DND-41 (cell line): ENCODE results near the gene DCAF11.
A peak's percentile ranks its signal among the peaks of the same experiment; 100 is the strongest.

ENCODE experiments used
- ATAC-seq: fragments of 200-7000 bp; cut with Tn5 transposase; 3 replicates; pipeline ENCODE4 v1.9.1; 2021; ENCODE audit warnings: low read depth; ENCODE audit not compliant: insufficient read depth
- DNase-seq: peaks from one replicate; pipeline ENCODE4 v3.0.0-alpha.2; 2020
- H2AFZ ChIP-seq: 2 replicates; pipeline ENCODE4 v1.6.0; 2012; ENCODE audit warnings: low read depth, low read length
- H3K27ac ChIP-seq: 2 replicates; pipeline ENCODE4 v1.5.1; 2012; ENCODE audit warnings: low read length, inconsistent platforms
- H3K27me3 ChIP-seq: fragments of 200-600 bp; sonication (generic); 2 replicates; pipeline ENCODE4 v1.6.0; 2012; ENCODE audit warnings: low read length, mild to moderate bottlenecking, inconsistent platforms; ENCODE audit not compliant: insufficient read depth, poor library complexity
- H3K36me3 ChIP-seq: 2 replicates; pipeline ENCODE4 v1.5.1; 2012; ENCODE audit warnings: low read length, inconsistent platforms; ENCODE audit not compliant: insufficient read depth
- H3K4me1 ChIP-seq: 2 replicates; pipeline ENCODE4 v1.5.1; 2012; ENCODE audit warnings: mild to moderate bottlenecking, low read length; ENCODE audit not compliant: insufficient read depth
- H3K4me2 ChIP-seq: 2 replicates; pipeline ENCODE4 v1.6.0; 2012; ENCODE audit warnings: mild to moderate bottlenecking, moderate library complexity, low read length, inconsistent platforms; ENCODE audit not compliant: insufficient read depth
- H3K4me3 ChIP-seq, 2 experiments: fragments of 200-600 bp in 1 of 2; shearing (Covaris generic) in 1 of 2; 2 replicates each; pipeline ENCODE4 v1.5.1; 2012 to 2016; ENCODE audit warnings: inconsistent platforms in 2 of 2, low read length in 2 of 2, mild to moderate bottlenecking in 2 of 2, low read depth in 1 of 2, moderate library complexity in 1 of 2
- H3K79me2 ChIP-seq: 2 replicates; pipeline ENCODE4 v1.6.0; 2012; ENCODE audit warnings: low read length, inconsistent platforms; ENCODE audit not compliant: insufficient read depth
- H3K9ac ChIP-seq: 2 replicates; pipeline ENCODE4 v1.6.0; 2012; ENCODE audit warnings: low read depth, mild to moderate bottlenecking, inconsistent platforms, low read length, moderate library complexity
- H3K9me3 ChIP-seq: 2 replicates; pipeline ENCODE4 v1.5.1; 2012; ENCODE audit warnings: low read length, moderate library complexity, mild to moderate bottlenecking, inconsistent platforms; ENCODE audit not compliant: insufficient read depth, severe bottlenecking
- H4K20me1 ChIP-seq: 2 replicates; pipeline ENCODE4 v1.6.0; 2012; ENCODE audit warnings: low read length; ENCODE audit not compliant: insufficient read depth
- CTCF ChIP-seq: IDR thresholded peaks from 2 replicates; pipeline ENCODE4 v1.5.1; 2012; ENCODE audit warnings: borderline replicate concordance, low read length, moderate library complexity, mild to moderate bottlenecking; ENCODE audit not compliant: poor library complexity, severe bottlenecking; ENCODE audit errors: extremely low read depth
- EZH2 ChIP-seq: IDR thresholded peaks from 3 replicates; pipeline ENCODE4 v1.6.1; 2012; ENCODE audit warnings: borderline replicate concordance, low read depth, mild to moderate bottlenecking, moderate library complexity, low read length, inconsistent platforms; ENCODE audit not compliant: severe bottlenecking

Gene DCAF11

GRCh38 chr14:24069411-24069735 is 45.2 kb upstream of the DCAF11 start:
- no peaks in the 10 kb centered on the region for H3K36me3 ChIP-seq
- H3K79me2 ChIP-seq, result no peaks in the 10 kb centered on the region
- H3K27me3 ChIP-seq, result no peaks in the 10 kb centered on the region
- H2AFZ ChIP-seq, result no peak overlapping the region
- H4K20me1 ChIP-seq, result no peaks in the 10 kb centered on the region
- no peak overlapping the region for H3K9ac ChIP-seq
- no peak overlapping the region for H3K27ac ChIP-seq
- H3K9me3 ChIP-seq, result no peaks in the 10 kb centered on the region
- no peak overlapping the region for H3K4me3 ChIP-seq
- no peak overlapping the region for H3K4me2 ChIP-seq
- TF ChIP-seq EZH2, result no peak
- no peak for TF ChIP-seq CTCF
- no peak for DNase-seq
- ATAC-seq, result no peak
- H3K4me1 ChIP-seq, result no peaks in the 10 kb centered on the region

GRCh38 chr14:24070285-24071143 is 44.1 kb upstream of the DCAF11 start:
- Histone ChIP-seq H3K79me2 (no peaks in the 10 kb centered on the region), H4K20me1 (no peaks in the 10 kb centered on the region), H2AFZ (no peak overlapping the region), H3K9me3 (no peaks in the 10 kb centered on the region), H3K27ac (no peak overlapping the region), H3K36me3 (no peaks in the 10 kb centered on the region), H3K4me3 (no peak overlapping the region), H3K4me2 (no peak overlapping the region), H3K4me1 (no peaks in the 10 kb centered on the region), H3K27me3 (no peaks in the 10 kb centered on the region), H3K9ac (no peak overlapping the region)
- ATAC-seq (0 out of 3 replicates have a peak, but pooled peaks have one; percentile 16), DNase-seq (no peak)
- TF ChIP-seq EZH2 (no peak), CTCF (no peak)

DNA sequence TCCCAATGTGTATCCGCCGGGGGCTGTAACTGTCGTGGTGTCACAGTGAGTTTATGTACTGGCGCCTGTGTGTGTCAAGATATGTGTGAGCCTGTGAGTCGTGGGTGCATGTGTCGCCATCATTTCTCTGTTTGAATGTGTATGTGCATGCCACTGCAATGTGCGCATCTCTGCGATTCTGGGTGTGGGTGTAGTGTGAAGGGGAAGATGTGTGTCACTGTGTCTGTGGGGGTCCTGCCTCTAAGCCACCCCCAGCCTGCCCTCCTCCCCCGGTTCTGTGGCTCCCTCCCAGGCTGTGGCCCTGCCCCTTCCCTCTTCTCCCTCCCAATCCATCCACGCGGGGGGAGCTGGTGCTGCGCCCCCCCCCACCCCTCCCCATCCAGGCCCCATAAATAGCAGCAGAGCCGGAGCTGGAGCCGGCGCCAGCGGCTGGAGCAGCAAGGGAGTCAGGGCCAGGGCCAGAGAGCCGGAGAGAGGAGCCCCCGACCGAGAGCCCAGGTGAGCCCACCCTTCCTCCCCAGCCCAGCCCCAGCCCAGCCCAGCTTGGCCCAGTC is 43.4 kb upstream of the DCAF11 start, which contains the start of gene CPNE6:
CPNE6 (plus strand) TSS at position 419 of the 554 bp plus-strand sequence. CDS start 1,375 bp downstream, outside the sequence.
- H3K4me2 ChIP-seq, result no peak within 1 kb of the TSS
- no peaks in the 10 kb centered on the region for H3K9me3 ChIP-seq
- H3K4me1 ChIP-seq, result no peaks in the 10 kb centered on the region
- H3K4me3 ChIP-seq, result no peak within 1 kb of the TSS
- H3K79me2 ChIP-seq, result no peaks in the 10 kb centered on the region
- DNase-seq (no peak), ATAC-seq (no peak)
- no peaks in the 10 kb centered on the region for H3K36me3 ChIP-seq
- peaks cover 6% of the 10 kb centered on the region; the same call in 1 of the 2 replicates for H4K20me1 ChIP-seq
- no peaks in the 10 kb centered on the region for H3K27me3 ChIP-seq
- TF ChIP-seq EZH2 (no peak), CTCF (no peak)
- H3K9ac ChIP-seq, result no peak within 1 kb of the TSS
- H2AFZ ChIP-seq, result no peak within 1 kb of the TSS
- no peak within 1 kb of the TSS for H3K27ac ChIP-seq
